Astrocyte of the spinal cord (primary cell): Measurements from ENCODE around the gene TNFSF9.

Source experiments
- DNase-seq: peaks from one replicate; pipeline ENCODE4 v3.0.0; 2011; ENCODE audit warnings: low read depth, low spot score
- H3K4me3 ChIP-seq: 2 replicates; pipeline ENCODE4 v1.5.1; 2011; ENCODE audit warnings: low read depth, mild to moderate bottlenecking, low read length, moderate library complexity
- CTCF ChIP-seq: IDR thresholded peaks from 2 replicates; pipeline ENCODE4 v1.5.1; 2012; ENCODE audit warnings: low read depth, mild to moderate bottlenecking, low read length, inconsistent platforms
- in situ Hi-C: cut with HindIII; loops from 2 replicates; pipeline ENCODE4 v1.10.0; 2017; ENCODE audit warnings: low sequenced_read_pairs

TNFSF9 gene

GRCh38 chr19:6489278-6490061, 41.4 kb upstream of the TNFSF9 start:
- no peak for DNase-seq
- no peak overlapping the region for H3K4me3 ChIP-seq
- in situ Hi-C loops, result no loop called here
- TF ChIP-seq CTCF, result no peak

GRCh38 chr19:6490134-6490533, 40.7 kb upstream of the TNFSF9 start:
- H3K4me3 ChIP-seq, result no peak overlapping the region
- DNase-seq, result no peak
- in situ Hi-C loops, result no loop called here
- no peak for TF ChIP-seq CTCF

- in situ Hi-C loops, result no loop called here
- no peak for TF ChIP-seq CTCF
- no peak for DNase-seq
- no peak overlapping the region for H3K4me3 ChIP-seq
These were observed 38.8 kb upstream of the TNFSF9 start for GRCh38 chr19:6491802-6492592.

GRCh38 chr19:6494438-6495036, 36.3 kb upstream of the TNFSF9 start:
- in situ Hi-C loops, result no loop called here

GRCh38 chr19:6495947-6496346, 34.9 kb upstream of the TNFSF9 start:
- in situ Hi-C loops, result no loop called here
- no peak for TF ChIP-seq CTCF
- H3K4me3 ChIP-seq, result no peak overlapping the region
- DNase-seq, result no peak

More at GRCh38 chr19:6494438-6495036, 36.3 kb upstream of the TNFSF9 start:
- no peak for DNase-seq
- TF ChIP-seq CTCF, result no peak
- H3K4me3 ChIP-seq, result no peak overlapping the region

GRCh38 chr19:6498294-6499036, 32.4 kb upstream of the TNFSF9 start:
- in situ Hi-C loops, result no loop called here
- no peak overlapping the region for H3K4me3 ChIP-seq
- no peak for TF ChIP-seq CTCF
- DNase-seq, result no peak
